Activated CD4-positive, alpha-beta T cell treated with anti-CD3 and anti-CD28 coated beads, Interleukin-2, amount 50 U/mL, for 4 hours (primary cell): ENCODE results near the gene MCM8.
A peak's percentile ranks its signal among the peaks of the same experiment; 100 is the strongest.

Experiments used
- DNase-seq, 2 experiments: peaks; one replicate each; pipeline ENCODE4 v3.0.0-alpha.2; 2020

Gene MCM8

GRCh38 chr20:5947276-5947675 lies 3.2 kb upstream of the MCM8 start:
- peak in 1 of 2 experiments; percentile 2 for DNase-seq

GRCh38 chr20:5949943-5950270 lies 545 bp upstream of the MCM8 start:
- DNase-seq, result no peak

GRCh38 chr20:5967469-5967868 lies 17.0 kb downstream of the MCM8 start:
- DNase-seq, result no peak

- no peak for DNase-seq
Observed at GRCh38 chr20:5968462-5968861, 18.0 kb downstream of the MCM8 start.

GRCh38 chr20:5969348-5969935 lies 19.0 kb downstream of the MCM8 start:
- no peak for DNase-seq

DNA sequence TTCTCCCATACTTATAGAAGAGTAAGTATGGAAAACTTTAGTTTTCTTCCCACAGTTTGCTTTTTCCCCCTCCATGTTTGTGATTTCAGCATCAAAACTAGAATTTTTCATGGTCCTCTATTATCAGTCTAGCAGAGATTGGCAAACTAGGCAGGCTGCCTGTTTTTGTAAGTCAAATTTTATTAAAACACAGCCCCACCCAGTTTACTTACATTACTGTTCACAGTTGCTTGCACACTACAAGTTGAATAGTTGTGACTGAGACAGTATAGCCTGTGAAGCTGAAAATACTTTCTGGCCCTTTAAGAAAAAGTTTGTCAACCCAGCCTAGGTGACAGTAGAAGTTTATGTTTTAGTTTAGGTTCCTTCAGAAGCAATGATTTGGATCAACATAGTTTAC lies 19.5 kb downstream of the MCM8 start:
- no peak for DNase-seq

GRCh38 chr20:5970381-5970780 lies 19.9 kb downstream of the MCM8 start:
- no peak for DNase-seq

DNA sequence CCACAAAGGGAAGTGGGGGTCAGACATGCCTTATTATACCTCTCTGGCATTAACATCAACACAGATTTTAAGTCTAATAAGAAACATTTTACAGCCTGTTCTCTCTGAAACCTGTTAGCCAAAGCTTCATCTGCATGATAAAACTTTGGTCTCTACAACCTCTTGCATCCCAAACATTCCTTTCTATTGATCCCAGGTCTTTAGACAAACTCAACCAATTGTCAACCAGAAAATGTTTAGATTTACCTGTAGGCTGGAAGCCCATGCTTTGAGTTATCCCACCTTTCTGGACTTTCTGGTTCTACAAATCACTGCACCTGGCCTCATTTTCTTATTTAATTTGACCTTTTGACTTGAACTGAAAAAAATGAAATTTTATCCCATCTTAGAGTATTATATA lies 20.8 kb downstream of the MCM8 start:
- DNase-seq, result no peak

- no peak for DNase-seq
Observed at GRCh38 chr20:5973172-5973571, 22.7 kb downstream of the MCM8 start.

DNA sequence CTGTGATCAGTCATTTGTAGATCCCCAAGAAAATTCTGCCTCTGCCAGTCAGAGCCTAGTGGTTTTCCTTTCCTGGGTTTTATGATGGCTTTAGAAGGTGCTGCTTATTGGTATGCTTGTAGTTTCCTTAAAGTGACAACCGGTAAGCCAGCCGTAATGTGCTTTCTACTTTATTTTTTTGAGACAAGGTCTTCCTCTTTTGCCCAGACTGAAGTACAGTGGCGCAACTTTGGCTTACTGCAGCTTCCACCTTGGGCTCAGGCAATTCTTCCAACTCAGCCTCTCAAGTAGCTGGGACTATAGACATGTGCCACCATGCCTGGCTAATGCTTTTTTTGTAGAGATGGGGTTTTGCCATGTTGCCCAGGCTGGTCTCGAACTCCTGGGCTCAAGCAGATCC lies 23.5 kb downstream of the MCM8 start:
- DNase-seq, result no peak

- DNase-seq, result no peak
Observed at GRCh38 chr20:5974531-5974930, 24.1 kb downstream of the MCM8 start.

- DNase-seq, result no peak
Observed at GRCh38 chr20:5975778-5976177, 25.3 kb downstream of the MCM8 start.

GRCh38 chr20:5977223-5977622 lies 26.8 kb downstream of the MCM8 start:
- DNase-seq, result no peak

DNA sequence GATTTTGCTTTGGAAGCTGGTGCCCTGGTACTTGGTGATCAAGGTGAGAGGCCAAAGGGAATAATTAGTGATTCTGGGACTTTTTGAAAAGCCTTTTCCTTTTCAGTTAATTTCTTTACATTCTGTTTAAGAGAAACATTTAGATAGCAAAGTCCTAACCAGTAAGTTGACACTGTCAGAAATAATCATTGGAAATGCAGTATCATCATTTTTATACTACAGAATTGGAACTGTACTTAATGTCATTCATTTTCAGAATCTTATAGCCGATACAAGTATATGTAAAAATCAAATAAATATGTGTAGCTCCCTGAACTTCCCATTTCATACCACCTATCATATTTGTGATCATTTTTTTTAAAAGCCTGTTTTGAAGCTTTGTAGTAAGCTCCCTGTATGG lies 27.5 kb downstream of the MCM8 start:
- no peak for DNase-seq

GRCh38 chr20:5979801-5980200 lies 29.3 kb downstream of the MCM8 start:
- DNase-seq, result no peak

DNA sequence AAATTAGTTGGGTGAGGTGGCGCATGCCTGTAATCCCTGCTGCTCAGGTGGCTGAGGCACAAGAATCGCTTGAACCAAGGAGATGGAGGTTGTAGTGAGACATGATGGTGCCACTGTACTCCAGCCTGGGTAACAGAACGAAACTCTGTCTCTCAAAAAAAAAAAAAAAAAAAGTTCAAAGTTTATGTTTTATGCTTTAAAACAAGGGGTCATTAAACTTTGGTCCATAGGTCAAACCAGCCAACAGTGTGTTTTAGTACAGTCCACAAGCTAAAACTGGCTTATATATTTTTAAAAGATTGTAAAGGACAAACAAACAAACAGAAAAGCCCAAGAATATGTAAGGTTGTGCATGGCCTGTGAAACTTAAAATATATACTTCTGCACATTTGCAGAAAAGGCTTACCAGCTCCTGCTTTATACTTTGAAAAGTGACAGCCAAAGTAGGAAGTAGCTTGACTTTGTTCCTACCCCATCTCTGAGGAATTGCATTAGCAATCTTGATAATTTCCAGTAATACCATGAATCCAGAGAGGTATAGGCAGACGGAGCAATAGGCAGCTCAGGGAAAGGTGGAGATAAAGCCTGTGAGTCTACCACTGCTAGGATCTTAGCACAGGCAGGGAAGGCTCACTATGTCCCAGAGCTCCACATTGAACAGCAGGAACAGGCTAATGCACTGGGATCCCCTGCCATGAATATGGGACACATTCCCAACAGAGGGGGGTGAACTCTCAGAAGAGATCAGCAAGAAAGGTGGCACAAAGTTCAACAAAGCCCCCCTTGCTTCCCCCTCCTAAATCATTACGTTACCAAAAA lies 30.5 kb downstream of the MCM8 start:
- DNase-seq, result no peak

DNA sequence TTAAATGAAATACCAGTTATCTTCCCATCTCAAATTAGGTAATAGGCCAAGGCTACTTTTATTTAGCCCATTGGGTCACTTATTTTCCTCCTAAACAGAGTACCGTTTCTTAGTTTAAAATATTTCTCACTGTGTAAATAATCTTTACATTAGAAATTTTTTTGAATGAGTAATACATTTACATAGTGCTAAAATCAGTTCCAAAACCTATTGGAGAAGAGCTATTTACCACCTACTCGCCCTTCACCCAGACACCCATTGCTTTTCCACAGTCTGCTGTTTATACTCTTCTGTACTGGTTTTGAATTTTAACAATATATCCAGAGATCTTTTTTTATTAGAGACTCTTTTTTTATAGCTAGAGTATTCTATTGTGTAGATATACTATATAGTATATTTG lies 36.9 kb downstream of the MCM8 start:
- DNase-seq, result no peak

- DNase-seq, result no peak
Observed at GRCh38 chr20:5989539-5989938, 39.1 kb downstream of the MCM8 start.

DNA sequence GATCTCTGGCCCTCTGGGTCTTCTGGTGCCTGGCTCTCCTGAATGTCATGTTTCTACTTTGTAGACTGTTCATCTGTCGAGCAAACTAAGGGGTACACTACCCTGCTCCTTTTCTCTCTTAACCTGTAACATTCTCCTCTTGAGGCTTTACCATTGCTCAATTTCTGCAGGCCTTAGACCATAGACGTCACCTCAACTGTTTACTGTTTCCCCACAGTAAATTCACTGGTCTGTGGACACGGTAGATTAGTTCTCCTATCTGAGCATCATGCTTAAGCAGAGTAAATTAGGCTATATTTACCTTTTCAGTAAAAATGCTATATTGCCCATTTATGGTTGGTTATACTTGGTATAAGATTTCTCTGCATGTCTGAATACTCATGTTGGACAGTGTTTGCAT lies 40.5 kb downstream of the MCM8 start:
- DNase-seq, result no peak

DNA sequence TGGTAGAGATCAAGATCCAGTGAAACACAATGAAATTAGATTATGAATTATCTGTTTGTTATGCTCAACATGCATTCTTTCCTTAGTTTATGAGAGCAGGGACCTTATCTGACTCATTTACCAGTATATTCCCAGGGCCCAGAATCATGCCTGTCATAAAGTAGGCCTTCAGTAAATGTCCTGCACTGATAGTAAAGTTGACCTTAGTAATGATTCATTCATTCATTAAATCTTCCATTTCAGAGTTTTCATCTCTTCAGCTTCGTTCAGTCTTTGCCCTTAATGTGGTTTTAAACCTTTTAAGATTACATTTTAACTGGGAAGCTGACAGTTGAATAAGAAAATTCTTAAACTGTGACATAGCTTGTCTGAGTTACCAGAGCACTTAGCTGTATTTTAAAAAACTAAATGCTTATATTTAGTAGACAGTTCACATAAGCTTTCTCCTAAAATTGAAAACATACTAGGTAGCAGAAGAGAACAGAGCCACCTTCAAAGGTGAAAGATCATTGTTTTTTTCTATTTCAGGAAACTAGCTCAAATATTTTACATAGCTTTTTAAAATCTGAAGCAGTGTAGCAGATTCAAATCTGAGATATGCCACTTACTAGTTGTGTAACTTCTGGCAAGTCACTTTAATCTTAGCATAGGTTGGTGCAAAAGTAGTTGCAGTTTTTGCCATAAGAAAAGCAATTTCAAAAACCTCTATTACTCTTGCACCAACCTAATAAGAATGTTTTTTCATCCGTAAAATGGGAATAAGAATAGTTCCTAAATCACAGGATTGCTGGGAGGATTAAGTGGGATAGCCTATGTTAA lies 41.4 kb downstream of the MCM8 start:
- no peak for DNase-seq

DNA sequence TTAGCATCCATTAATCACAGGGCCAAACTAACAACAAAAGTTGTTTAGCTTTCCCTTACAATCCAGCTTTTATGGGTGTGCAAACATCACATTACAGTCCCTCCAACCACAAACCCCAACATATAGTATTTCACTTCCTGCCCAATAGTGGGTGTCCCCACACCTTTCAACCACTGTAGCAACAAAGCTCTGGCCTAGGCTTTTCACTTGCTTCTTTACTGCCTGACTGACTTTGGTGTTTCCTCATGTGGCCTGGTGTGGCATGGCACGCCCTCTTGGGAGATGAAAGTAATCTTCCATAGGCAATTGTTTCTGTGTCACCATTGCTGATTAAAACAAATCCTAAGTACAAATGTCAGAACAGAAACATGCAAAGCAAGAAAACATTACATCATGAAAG lies 46.3 kb downstream of the MCM8 start:
- DNase-seq, result no peak

DNA sequence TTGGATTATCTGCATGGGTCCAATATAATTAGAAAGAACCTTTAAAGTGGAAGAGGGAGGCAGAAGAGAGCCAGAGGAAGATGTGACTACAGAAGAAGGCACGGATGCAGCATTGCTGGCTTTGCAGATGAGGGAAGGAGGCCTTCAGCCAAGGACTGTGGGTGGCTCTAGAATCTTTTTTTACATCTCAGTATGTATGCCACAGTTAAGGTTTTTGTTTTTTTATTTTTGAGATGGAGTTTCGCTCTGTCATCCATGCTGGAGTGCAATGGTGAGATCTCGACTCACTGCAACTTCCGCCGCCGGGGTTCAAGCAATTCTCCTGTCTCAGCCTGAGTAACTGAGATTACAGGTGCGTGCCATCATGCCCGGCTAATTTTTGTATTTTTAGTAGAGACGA lies 49.3 kb downstream of the MCM8 start:
- no peak for DNase-seq

DNA sequence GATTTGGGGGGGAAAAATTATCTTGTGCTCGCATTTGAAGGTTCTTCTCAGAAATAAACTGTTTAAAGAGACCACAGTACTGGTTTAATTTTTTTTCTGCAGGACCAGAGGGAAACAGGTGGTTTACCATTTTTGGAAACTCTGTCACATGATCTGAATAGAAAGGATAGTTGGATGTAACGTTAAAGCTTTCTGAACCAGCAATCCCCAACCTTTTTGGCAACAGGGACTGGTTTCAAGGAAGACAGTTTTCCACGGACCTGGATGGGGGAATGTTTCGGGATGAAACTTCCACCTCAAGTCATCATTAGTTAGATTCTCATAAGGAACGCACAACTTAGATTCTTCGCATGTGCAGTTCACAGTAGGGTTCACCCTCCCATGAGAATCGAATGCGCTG lies 50.4 kb downstream of the MCM8 start:
- no peak for DNase-seq

DNA sequence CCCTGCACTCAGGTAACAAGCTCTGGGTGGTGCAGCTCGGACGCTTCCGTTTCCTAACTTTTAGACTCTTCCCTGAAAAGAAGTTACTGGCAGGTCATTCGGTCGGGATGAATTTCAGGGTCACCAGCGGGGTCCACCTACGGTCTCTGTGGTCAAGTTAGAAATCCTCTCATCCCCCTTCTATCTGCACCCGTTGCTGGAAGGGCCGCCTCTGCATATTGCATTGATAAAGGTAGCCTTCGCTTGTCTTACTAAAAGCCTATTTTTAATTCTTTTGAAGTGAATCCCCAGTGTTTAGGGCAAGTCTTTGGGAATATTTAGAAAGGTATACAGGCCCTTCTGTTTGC lies 56.1 kb downstream of the MCM8 start:
- no peak for DNase-seq
